Prostate gland (tissue), 2 donors: Measurements from ENCODE around the gene HDAC1. TPM values are rescaled to one million over a fixed set of nuclear protein-coding genes. Genes with fewer than 3 reads are reported as not detected.

Experiments used
- DNase-seq: peaks from one replicate; pipeline ENCODE4 v3.0.0-alpha.2; 2019; ENCODE audit warnings: low spot score
- H3K27ac ChIP-seq, 2 donors: fragments of 200-600 bp; sonication (generic); 2 replicates each; pipeline ENCODE4 v1.5.1; 2017 to 2019
- H3K27me3 ChIP-seq: fragments of 200-600 bp; sonication (generic); replicated peaks from 2 replicates; pipeline ENCODE4 v1.5.1; 2019; ENCODE audit not compliant: insufficient read depth
- H3K36me3 ChIP-seq, 2 donors: fragments of 200-600 bp; sonication (generic); 1 replicate in 1 of 2; 2 replicates in 1 of 2; pipeline versions ENCODE4 v1.5.1 to v1.8.1; 2017 to 2019
- H3K4me1 ChIP-seq: fragments of 200-600 bp; sonication (generic); replicated peaks from 2 replicates; pipeline ENCODE4 v1.5.1; 2019
- H3K4me3 ChIP-seq, 2 donors: fragments of 200-600 bp; sonication (generic); 2 replicates each; pipeline ENCODE4 v1.5.1; 2017 to 2019
- H3K9me3 ChIP-seq: fragments of 200-600 bp; sonication (generic); 2 replicates; pipeline ENCODE4 v1.5.1; 2017
- CTCF ChIP-seq, 4 experiments: fragments of 200-600 bp in 2 of 4; fragments of 450-650 bp in 2 of 4; sonication (generic) in 2 of 4; IDR thresholded peaks; 1 replicate in 3 of 4; 2 replicates in 1 of 4; pipeline ENCODE4 v1.5.1; 2016 to 2019; ENCODE audit warnings: antibody characterized with exemption in 4 of 4, mild to moderate bottlenecking in 2 of 4, moderate library complexity in 2 of 4
- POLR2A ChIP-seq: fragments of 450-650 bp; IDR thresholded peaks from one replicate; pipeline ENCODE4 v1.6.1; 2016; ENCODE audit warnings: antibody characterized with exemption, mild to moderate bottlenecking
- POLR2AphosphoS5 ChIP-seq: sonication (generic); formaldehyde crosslinking; IDR thresholded peaks from one replicate; pipeline ENCODE4 v1.6.1; 2017; ENCODE audit warnings: antibody characterized with exemption
- WGBS: methylation state at CpG from one replicate; pipeline ENCODE4 v1.1.5; 2018; 5-methylcytosine and 5-hydroxymethylcytosine counted together
- intact Hi-C: fragments of 100-400 bp; cut with DNase I; formaldehyde crosslinking; loops from one replicate; pipeline ENCODE4 v1.14.2; 2022
- total RNA-seq, 2 donors: library from RNA; depleted of rRNA; stranded (reverse); fragments of >200 nt; gene quantifications; one replicate each; pipeline ENCODE4 v1.1.0, GENCODE V29; 2016

Gene HDAC1
- total RNA-seq, 2 donors from 2014 or later: 85.8 to 98.0 TPM

- Histone ChIP-seq H3K27ac (peak overlapping the region; percentile 22 to 48), H3K4me3 (no peak overlapping the region), H3K36me3 (no peaks in the 10 kb centered on the region), H3K27me3 (no peaks in the 10 kb centered on the region), H3K9me3 (no peaks in the 10 kb centered on the region), H3K4me1 (no peaks in the 10 kb centered on the region)
- 12% methylated on average over 27 of the region's 31 CpGs for WGBS
- no peak for TF ChIP-seq POLR2A
- TF ChIP-seq CTCF (IDR thresholded peaks at IDR 0.05): peak; percentile 52 to 82 (median 64)
- intact Hi-C loops: no loop called here
- DNase-seq: peak; percentile 69
Observed at GRCh38 chr1:32247983-32248889, 43.6 kb upstream of the HDAC1 start.

- no peak overlapping the region for H3K27ac ChIP-seq
- intact Hi-C loops: no loop called here
- H3K36me3 ChIP-seq: no peaks in the 10 kb centered on the region
- H3K4me3 ChIP-seq: no peak overlapping the region
- 78% methylated on average over 9 of the region's 9 CpGs for WGBS
- no peaks in the 10 kb centered on the region for H3K9me3 ChIP-seq
- DNase-seq: no peak
- no peaks in the 10 kb centered on the region for H3K27me3 ChIP-seq
- H3K4me1 ChIP-seq: no peaks in the 10 kb centered on the region
- no peak for TF ChIP-seq CTCF (IDR thresholded peaks at IDR 0.05)
- TF ChIP-seq POLR2A: no peak
- TF ChIP-seq POLR2AphosphoS5: peak; percentile 8
Observed at GRCh38 chr1:32249831-32250525, 41.9 kb upstream of the HDAC1 start.

GRCh38 chr1:32250893-32251716, 40.8 kb upstream of the HDAC1 start, which contains the start of gene LCK:
Gene LCK, plus strand, starts transcription at chr1:32251265. Its CDS starts 23,065 bp downstream, at chr1:32274330.
- no peaks in the 10 kb centered on the region for H3K9me3 ChIP-seq
- no peak within 1 kb of the TSS for H3K4me3 ChIP-seq
- no peak for TF ChIP-seq POLR2AphosphoS5
- no peak for TF ChIP-seq CTCF (IDR thresholded peaks at IDR 0.05)
- no peak for TF ChIP-seq POLR2A
- no peaks in the 10 kb centered on the region for H3K36me3 ChIP-seq
- no peaks in the 10 kb centered on the region for H3K4me1 ChIP-seq
- peak within 1 kb of the TSS; percentile 11 to 15 for H3K27ac ChIP-seq
- WGBS: 81% methylated on average over 25 of the region's 25 CpGs
- DNase-seq: no peak
- intact Hi-C loops: no loop called here
- H3K27me3 ChIP-seq: no peaks in the 10 kb centered on the region

- Histone ChIP-seq H3K36me3 (no peaks in the 10 kb centered on the region), H3K4me3 (no peak overlapping the region), H3K4me1 (no peaks in the 10 kb centered on the region), H3K9me3 (no peaks in the 10 kb centered on the region), H3K27ac (no peak overlapping the region), H3K27me3 (no peaks in the 10 kb centered on the region)
- TF ChIP-seq CTCF (IDR thresholded peaks at IDR 0.05) (no peak), POLR2AphosphoS5 (no peak), POLR2A (no peak)
- intact Hi-C loops: no loop called here
- no peak for DNase-seq
- WGBS: 82% methylated on average over 10 of the region's 10 CpGs
Observed at GRCh38 chr1:32255072-32256071, 36.5 kb upstream of the HDAC1 start.
